GM12878 (cell line): ENCODE data around the gene PHRF1. TPM values are rescaled to one million over a fixed set of nuclear protein-coding genes. Genes with fewer than 3 reads are reported as not detected.

Experiments
- ATAC-seq: fragments of 200-7000 bp; cut with Tn5 transposase; 3 replicates; pipeline ENCODE4 v1.9.1; 2020; ENCODE audit warnings: mild to moderate bottlenecking, moderate library complexity
- BruUV-seq: library from RNA; stranded (reverse); fragments of 400-500 nt; replicated peaks from 2 replicates; lab custom pipeline; 2021; lab: Mats Ljungman, UMichigan
- CTCF ChIA-PET: fragments of 300-600 bp; sonication (Branson Sonifier 250); formaldehyde crosslinking; extraction: SDS; loops from one replicate; lab custom pipeline; 2021; ENCODE audit warnings: inconsistent platforms; lab: Yijun Ruan, JAX
- POLR2A ChIA-PET: fragments of 350-600 bp; formaldehyde crosslinking; extraction: SDS; loops from one replicate; lab custom pipeline; 2021; ENCODE audit warnings: inconsistent platforms; lab: Charles Lee
- RAD21 ChIA-PET: fragments of 300-600 bp; sonication (Branson Sonifier 250); formaldehyde crosslinking; loops from one replicate; lab custom pipeline; 2023; ENCODE audit warnings: antibody characterized with exemption; ENCODE audit not compliant: unreplicated experiment; lab: Charles Lee
- SMC1A ChIA-PET: fragments of 300-600 bp; sonication (Branson Sonifier 250); formaldehyde crosslinking; loops from one replicate; lab custom pipeline; 2023; ENCODE audit not compliant: unreplicated experiment, uncharacterized antibody; lab: Charles Lee
- DNase-seq: peaks from one replicate; pipeline ENCODE4 v3.0.0-alpha.2; 2011; ENCODE audit warnings: low read depth, low spot score
- FAIRE-seq: peaks from 3 replicates; lab custom pipeline; 2011; peaks lifted over from hg19 to GRCh38; lab: Jason Lieb, UNC
- H2AFZ ChIP-seq: 2 replicates; pipeline ENCODE4 v1.6.0; 2011; ENCODE audit warnings: low read depth, low read length, control low read depth; ENCODE audit not compliant: control insufficient read depth
- H3K27ac ChIP-seq: 2 replicates; pipeline ENCODE4 v1.5.1; 2011; ENCODE audit warnings: control low read depth; ENCODE audit not compliant: control insufficient read depth, insufficient read depth
- H3K27me3 ChIP-seq, 2 experiments: replicated peaks in 1 of 2; 2 replicates each; pipeline versions ENCODE4 v1.6.0 to v1.6.1; 2011; ENCODE audit warnings: low read length in 1 of 2; ENCODE audit not compliant: control insufficient read depth in 2 of 2, insufficient read depth in 2 of 2
- H3K36me3 ChIP-seq, 2 experiments: 2 replicates each; pipeline ENCODE4 v1.5.1; 2011; ENCODE audit warnings: low read length in 1 of 2; ENCODE audit not compliant: control insufficient read depth in 2 of 2, insufficient read depth in 2 of 2
- H3K4me1 ChIP-seq: 2 replicates; pipeline ENCODE4 v1.6.1; 2011; ENCODE audit warnings: mild to moderate bottlenecking, low read length, moderate library complexity, mixed read lengths; ENCODE audit not compliant: control insufficient read depth, insufficient read depth
- H3K4me2 ChIP-seq: 2 replicates; pipeline ENCODE4 v1.6.0; 2011; ENCODE audit warnings: control low read depth; ENCODE audit not compliant: control insufficient read depth, insufficient read depth
- H3K4me3 ChIP-seq: fragments of 200-600 bp; sonication (generic); 2 replicates; pipeline ENCODE4 v1.5.1; 2016
- H3K79me2 ChIP-seq: 2 replicates; pipeline ENCODE4 v1.6.0; 2011; ENCODE audit warnings: low read length; ENCODE audit not compliant: control insufficient read depth, insufficient read depth
- H3K9ac ChIP-seq: 2 replicates; pipeline ENCODE4 v1.8.0; 2011; ENCODE audit warnings: low read length, control low read depth, mixed read lengths; ENCODE audit not compliant: control insufficient read depth, insufficient read depth
- H3K9me3 ChIP-seq: replicated peaks from 3 replicates; pipeline ENCODE4 v1.5.1; 2011; ENCODE audit warnings: mild to moderate bottlenecking, low read length; ENCODE audit not compliant: control insufficient read depth, insufficient read depth
- H4K20me1 ChIP-seq: 2 replicates; pipeline ENCODE4 v1.6.0; 2011; ENCODE audit not compliant: control insufficient read depth, insufficient read depth
- ASH2L ChIP-seq: fragments of 300-600, 200-600 bp; sonication (generic); IDR thresholded peaks from 2 replicates; pipeline ENCODE4 v1.6.1; 2017; ENCODE audit warnings: low read depth, mild to moderate bottlenecking, borderline replicate concordance
- CHD2 ChIP-seq: IDR thresholded peaks from 2 replicates; pipeline ENCODE4 v1.6.1; 2011; ENCODE audit warnings: low read depth, low read length, improper control_type of control experiment, borderline replicate concordance
- EGR1 ChIP-seq, 2 experiments: IDR thresholded peaks; 1 replicate in 1 of 2; 2 replicates in 1 of 2; pipeline ENCODE4 v1.6.1; 2011 to 2012; ENCODE audit warnings: low read depth in 2 of 2, low read length in 2 of 2, borderline replicate concordance in 1 of 2, mild to moderate bottlenecking in 1 of 2, moderate library complexity in 1 of 2
- EP300 ChIP-seq, 2 experiments: fragments of 150-350 bp in 1 of 2; IDR thresholded peaks; 2 replicates each; pipeline ENCODE4 v1.6.1; 2011 to 2012; ENCODE audit warnings: low read depth in 2 of 2, low read length in 2 of 2, borderline replicate concordance in 1 of 2, improper control_type of control experiment in 1 of 2, inconsistent platforms in 1 of 2; ENCODE audit not compliant: control insufficient read depth in 1 of 2
- IRF5 ChIP-seq: fragments of 450-650 bp; IDR thresholded peaks from 2 replicates; pipeline ENCODE4 v1.6.1; 2017; ENCODE audit warnings: borderline replicate concordance
- NFYA ChIP-seq: IDR thresholded peaks from 2 replicates; pipeline ENCODE4 v1.6.1; 2011; ENCODE audit warnings: low read depth, mild to moderate bottlenecking, low read length, improper control_type of control experiment, borderline replicate concordance
- SMARCA5 ChIP-seq: fragments of 450-650 bp; IDR thresholded peaks from 2 replicates; pipeline ENCODE4 v1.6.1; 2017; ENCODE audit warnings: mild to moderate bottlenecking
- SUPT20H ChIP-seq: IDR thresholded peaks from 2 replicates; pipeline ENCODE4 v1.6.1; 2011; ENCODE audit warnings: low read depth, mild to moderate bottlenecking, low read length, moderate library complexity, borderline replicate concordance; ENCODE audit not compliant: control insufficient read depth
- TCF7 ChIP-seq: IDR thresholded peaks from 2 replicates; pipeline ENCODE4 v1.6.1; 2014; ENCODE audit warnings: antibody characterized with exemption, borderline replicate concordance
- YY1 ChIP-seq: IDR thresholded peaks from 2 replicates; pipeline ENCODE4 v1.6.1; 2011; ENCODE audit warnings: low read depth, mild to moderate bottlenecking, low read length
- ZNF384 ChIP-seq: IDR thresholded peaks from 2 replicates; pipeline ENCODE4 v1.6.1; 2012; ENCODE audit warnings: low read depth, mild to moderate bottlenecking, low read length, improper control_type of control experiment, borderline replicate concordance
- WGBS: methylation state at CpG from one replicate; pipeline ENCODE4 v1.1.6; 2016; ENCODE audit warnings: low lambda C conversion rate; ENCODE audit not compliant: insufficient replicate concordance, insufficient coverage; ENCODE audit errors: missing lambda C conversion rate; 5-methylcytosine and 5-hydroxymethylcytosine counted together
- in situ Hi-C: fragments of 300-500 bp; cut with MboI; formaldehyde crosslinking; loops from 9 replicates; pipeline ENCODE4 v1.14.3; 2018; ENCODE audit warnings: mixed read lengths
- intact Hi-C: fragments of 100-400 bp; cut with micrococcal nuclease; formaldehyde crosslinking; loops from one replicate; pipeline ENCODE4 v1.14.2; 2022; ENCODE audit not compliant: unreplicated experiment
- polyA plus RNA-seq, 11 experiments: library from polyadenylated mRNA; depleted of rRNA in 4 of 11; unstranded in 6 of 11; stranded (reverse) in 5 of 11; fragments of >200 nt; fragmentation: Nextera tagmentation in 4 of 11; fragmentation: Illumina TruSeq in 1 of 11; extraction: Ambion mirVana in 4 of 11; extraction: Trizol in 1 of 11; gene quantifications; 1 replicate in 1 of 11; 2 replicates in 10 of 11; pipeline versions ENCODE4 v1.2.1 to v1.2.3, GENCODE V29; 2011 to 2016; ENCODE audit warnings: inconsistent platforms in 2 of 11, missing spikeins in 2 of 11, low read depth in 1 of 11
- total RNA-seq, 4 experiments: library from RNA; depleted of rRNA in 3 of 4; stranded (reverse); fragments of >200 nt in 3 of 4; fragmentation: Illumina TruSeq in 1 of 4; extraction: Trizol in 1 of 4; gene quantifications; 2 replicates each; pipeline versions ENCODE4 v1.2.1 to v1.2.3, GENCODE V29; 2013 to 2021

The PHRF1 gene
- total and polyA plus RNA-seq, 10 of the 15 experiments (the other 5 are each of a cell fraction or from before 2014, with no cell fraction given): 0.13 to 43.5 (median 15.1) TPM

GRCh38 chr11:536841-537621 is 39.2 kb upstream of the PHRF1 start, which contains the start of gene LRRC56 (continued):
- TF ChIP-seq EP300 (IDR thresholded peaks at IDR 0.05; ENCODE audit: borderline replicate concordance in 1 of 2, control insufficient read depth in 1 of 2, low read depth in 2 of 2, low read length in 2 of 2) (peak in 1 of 2 experiments; percentile 31; a peak in 1 of 4 replicates), ZNF384 (no peak), SUPT20H (no peak), IRF5 (no peak), TCF7 (no peak), NFYA (no peak), ASH2L (no peak)

- Histone ChIP-seq H3K9ac (peak overlapping the region; percentile 66), H3K4me1 (peaks cover 28% of the 10 kb centered on the region), H3K27ac (peak overlapping the region; percentile 69), H3K36me3 (peaks cover 0 to 2% of the 10 kb centered on the region in 2 experiments; a peak in 2 of 4 replicates), H4K20me1 (peaks cover 4% of the 10 kb centered on the region; the same call in 1 of the 2 replicates), H3K4me2 (peak overlapping the region; percentile 100), H3K4me3 (peak overlapping the region; percentile 75), H3K79me2 (peaks cover 16% of the 10 kb centered on the region), H3K27me3 (no peaks in the 10 kb centered on the region), H2AFZ (peak overlapping the region; percentile 89), H3K9me3 (no peaks in the 10 kb centered on the region)
- TF ChIP-seq EGR1 (IDR thresholded peaks at IDR 0.05; ENCODE audit: borderline replicate concordance in 1 of 2, low read depth in 2 of 2, low read length in 2 of 2) (peak in 1 of 2 experiments; percentile 48; a peak in 1 of 3 replicates), YY1 (0 out of 2 replicates have a peak, but pooled peaks have one; percentile 3), CHD2 (no peak), SMARCA5 (0 out of 2 replicates have a peak, but pooled peaks have one; percentile 8)
- TSS peak; percentile 66 for BruUV-seq
- DNase-seq (no peak), FAIRE-seq (no peak), ATAC-seq (no peak)
- WGBS: 20% methylated on average over 17 of the region's 19 CpGs
- SMC1A ChIA-PET: no interaction called here
- RAD21 ChIA-PET: no interaction called here
- in situ Hi-C loops (no loop called here), intact Hi-C loops (loop anchor here (2.0 kb wide), 1 partner anchor 31 kb away; the partner anchor contains the start of gene RNH1)
- POLR2A ChIA-PET: interaction anchor here (2.5 kb wide), 1 partner anchor 38 kb away, joined by 15 read pairs; the partner anchor contains the start of gene PHRF1
- CTCF ChIA-PET: interaction anchor here (1.2 kb wide), 1 partner anchor 17 kb away, joined by 3 read pairs; no protein-coding TSS in a partner anchor
Observed at GRCh38 chr11:537622-538430, 38.4 kb upstream of the PHRF1 start.
